ENCODE results near the gene TRPM2. TPM values are rescaled to one million over a fixed set of nuclear protein-coding genes. Genes with fewer than 3 reads are reported as not detected.

The TRPM2 gene
- total and polyA plus RNA-seq, 10 of the 15 experiments (the other 5 are each of a cell fraction or from before 2014, with no cell fraction given): 0.03 to 9.1 (median 2.6) TPM

- Histone ChIP-seq H3K4me1 (ENCODE audit: control insufficient read depth, insufficient read depth, low read length) (no peaks in the 10 kb centered on the region), H3K9ac (ENCODE audit: control insufficient read depth, insufficient read depth, low read length) (no peak overlapping the region), H3K4me3 (no peak overlapping the region), H3K9me3 (replicated peaks; ENCODE audit: control insufficient read depth, insufficient read depth, low read length) (no peaks in the 10 kb centered on the region), H2AFZ (ENCODE audit: control insufficient read depth, low read depth, low read length) (no peak overlapping the region), H4K20me1 (ENCODE audit: control insufficient read depth, insufficient read depth) (no peaks in the 10 kb centered on the region), H3K27ac (ENCODE audit: control insufficient read depth, insufficient read depth) (no peak overlapping the region), H3K4me2 (ENCODE audit: control insufficient read depth, insufficient read depth) (no peak overlapping the region), H3K79me2 (ENCODE audit: control insufficient read depth, insufficient read depth, low read length) (no peaks in the 10 kb centered on the region), H3K36me3 (ENCODE audit: control insufficient read depth in 2 of 2, insufficient read depth in 2 of 2, low read length in 1 of 2) (no peaks in the 10 kb centered on the region), H3K27me3 (replicated peaks in 1 of 2; ENCODE audit: control insufficient read depth in 2 of 2, insufficient read depth in 2 of 2, low read length in 1 of 2) (no peaks in the 10 kb centered on the region)
- RAD21 ChIA-PET (ENCODE audit: unreplicated experiment): no interaction called here
- in situ Hi-C loops (cut with MboI): no loop called here
- FAIRE-seq (no peak), DNase-seq (ENCODE audit: low read depth, low spot score) (no peak), ATAC-seq (no peak)
- 77% methylated on average over 22 of the region's 22 CpGs for WGBS (ENCODE audit: insufficient coverage, insufficient replicate concordance, low lambda C conversion rate, missing lambda C conversion rate)
- POLR2A ChIA-PET: no interaction called here
- TF ChIP-seq IKZF2 (IDR thresholded peaks at IDR 0.05) (no peak), PBX3 (IDR thresholded peaks at IDR 0.05; ENCODE audit: insufficient replicate concordance, low read depth, low read length) (no peak), JUNB (IDR thresholded peaks at IDR 0.05) (no peak), HDAC6 (IDR thresholded peaks at IDR 0.05; ENCODE audit: unreplicated experiment) (no peak), E4F1 (IDR thresholded peaks at IDR 0.05; ENCODE audit: borderline replicate concordance, partially characterized antibody) (no peak)
- intact Hi-C loops (cut with micrococcal nuclease; ENCODE audit: unreplicated experiment): no loop called here
- no TSS peak for BruUV-seq (replicated peaks)
- CTCF ChIA-PET: no interaction called here
- SMC1A ChIA-PET (ENCODE audit: uncharacterized antibody, unreplicated experiment): no interaction called here
Measured at GRCh38 chr21:44397431-44398031, 44.1 kb downstream of the TRPM2 start.
